H1 (cell line): ENCODE data around the gene HTD2. TPM values are rescaled to one million over a fixed set of nuclear protein-coding genes. Genes with fewer than 3 reads are reported as not detected.

Experiments used
- CTCF ChIA-PET: fragments of 300-600 bp; sonication (Branson Sonifier 250); formaldehyde crosslinking; loops from one replicate; lab custom pipeline; 2021; ENCODE audit not compliant: partially characterized antibody; lab: Charles Lee
- POLR2A ChIA-PET: fragments of 300-600 bp; sonication (Branson Sonifier 250); formaldehyde crosslinking; loops from one replicate; lab custom pipeline; 2021; ENCODE audit warnings: inconsistent platforms; ENCODE audit not compliant: partially characterized antibody; lab: Charles Lee
- DNase-seq, 2 experiments: peaks; one replicate each; pipeline versions ENCODE4 v3.0.0 to v3.0.0-alpha.2; 2010 to 2022; ENCODE audit warnings: low spot score in 2 of 2, low read depth in 1 of 2, mixed read lengths in 1 of 2
- FAIRE-seq: peaks from 2 replicates; lab custom pipeline; 2011; peaks lifted over from hg19 to GRCh38; lab: Jason Lieb, UNC
- H2AFZ ChIP-seq: 2 replicates; pipeline ENCODE4 v1.8.1; 2012; ENCODE audit warnings: low read length, inconsistent platforms
- H2AK5ac ChIP-seq: 2 replicates; pipeline ENCODE4 v1.6.1; 2013; ENCODE audit warnings: low read depth, low read length
- H2BK120ac ChIP-seq: replicated peaks from 2 replicates; pipeline ENCODE3; 2013; ENCODE audit warnings: low read depth, low read length, inconsistent platforms
- H2BK12ac ChIP-seq: 2 replicates; pipeline ENCODE4 v1.6.1; 2013; ENCODE audit warnings: low read depth, low read length
- H2BK15ac ChIP-seq: 2 replicates; pipeline ENCODE4 v1.6.1; 2013; ENCODE audit warnings: low read length
- H2BK20ac ChIP-seq: 2 replicates; pipeline ENCODE4 v1.6.1; 2013; ENCODE audit warnings: low read length
- H2BK5ac ChIP-seq: 2 replicates; pipeline ENCODE4 v1.6.1; 2013; ENCODE audit warnings: low read depth, low read length
- H3K14ac ChIP-seq: 2 replicates; pipeline ENCODE4 v1.6.1; 2013; ENCODE audit warnings: inconsistent platforms; ENCODE audit not compliant: insufficient read length
- H3K18ac ChIP-seq: 2 replicates; pipeline ENCODE4 v1.6.1; 2013; ENCODE audit warnings: low read length; ENCODE audit errors: extremely low read depth
- H3K23ac ChIP-seq: 2 replicates; pipeline ENCODE4 v1.6.1; 2013; ENCODE audit warnings: inconsistent platforms; ENCODE audit not compliant: insufficient read length
- H3K23me2 ChIP-seq: 2 replicates; pipeline ENCODE4 v1.6.1; 2013; ENCODE audit warnings: low read depth, low read length
- H3K27ac ChIP-seq: 2 replicates; pipeline ENCODE4 v1.6.1; 2011; ENCODE audit warnings: low read depth, low read length, inconsistent platforms
- H3K27me3 ChIP-seq, 4 experiments: replicated peaks in 1 of 4; 1 replicate in 1 of 4; 2 replicates in 3 of 4; pipeline versions ENCODE4 v1.6.1 to v1.8.1; 2011 to 2013; ENCODE audit warnings: low read length in 3 of 4, mild to moderate bottlenecking in 3 of 4, inconsistent platforms in 2 of 4, mixed read lengths in 2 of 4, moderate library complexity in 1 of 4; ENCODE audit not compliant: control insufficient read depth in 3 of 4, insufficient read depth in 3 of 4; ENCODE audit errors: extremely low read depth in 1 of 4
- H3K36me3 ChIP-seq, 4 experiments: 2 replicates each; pipeline versions ENCODE4 v1.6.1 to v1.8.1; 2011 to 2013; ENCODE audit warnings: mild to moderate bottlenecking in 4 of 4, low read length in 3 of 4, moderate library complexity in 2 of 4, control low read depth in 1 of 4, inconsistent platforms in 1 of 4; ENCODE audit not compliant: insufficient read depth in 4 of 4, control insufficient read depth in 2 of 4
- H3K4ac ChIP-seq: replicated peaks from 2 replicates; pipeline ENCODE3; 2013; ENCODE audit warnings: low read length, low read depth, mixed read lengths, inconsistent platforms; ENCODE audit not compliant: insufficient read length
- H3K4me1 ChIP-seq, 4 experiments: replicated peaks in 1 of 4; 1 replicate in 1 of 4; 2 replicates in 3 of 4; pipeline versions ENCODE4 v1.6.1 to v1.8.1; 2011 to 2013; ENCODE audit warnings: low read length in 3 of 4, inconsistent platforms in 2 of 4, mixed read lengths in 1 of 4; ENCODE audit not compliant: insufficient read depth in 4 of 4, control insufficient read depth in 3 of 4
- H3K4me2 ChIP-seq, 2 experiments: 2 replicates each; pipeline versions ENCODE4 v1.6.1 to v1.8.1; 2011 to 2013; ENCODE audit warnings: low read depth in 2 of 2, low read length in 2 of 2, control low read depth in 1 of 2, inconsistent platforms in 1 of 2, mild to moderate bottlenecking in 1 of 2; ENCODE audit not compliant: insufficient read depth in 1 of 2
- H3K4me3 ChIP-seq, 4 experiments: fragments of 200-600, 300-600 bp in 1 of 4; sonication (generic), shearing (Covaris generic), sonication (Bioruptor Twin) in 1 of 4; 2 replicates each; pipeline versions ENCODE4 v1.5.1 to v1.8.1; 2011 to 2016; ENCODE audit warnings: low read length in 4 of 4, low read depth in 3 of 4, control low read depth in 2 of 4, inconsistent platforms in 2 of 4, mild to moderate bottlenecking in 2 of 4, mixed read lengths in 1 of 4, moderate library complexity in 1 of 4; ENCODE audit not compliant: insufficient read depth in 2 of 4; ENCODE audit errors: extremely low read depth in 1 of 4
- H3K56ac ChIP-seq: replicated peaks from 2 replicates; pipeline ENCODE3; 2013; ENCODE audit warnings: low read depth, mild to moderate bottlenecking, mixed read lengths, low read length, inconsistent platforms; ENCODE audit not compliant: insufficient read length
- H3K79me1 ChIP-seq: 2 replicates; pipeline ENCODE4 v1.6.1; 2013; ENCODE audit warnings: low read depth, low read length, control low read depth
- H3K79me2 ChIP-seq, 2 experiments: 2 replicates each; pipeline versions ENCODE4 v1.6.1 to v1.8.1; 2012 to 2013; ENCODE audit warnings: low read length in 2 of 2, mild to moderate bottlenecking in 2 of 2, inconsistent platforms in 1 of 2; ENCODE audit not compliant: insufficient read depth in 2 of 2, control insufficient read depth in 1 of 2
- H3K9ac ChIP-seq, 4 experiments: replicated peaks in 1 of 4; 1 replicate in 1 of 4; 2 replicates in 3 of 4; pipeline versions ENCODE4 v1.6.1 to v1.8.1; 2011 to 2013; ENCODE audit warnings: low read depth in 3 of 4, low read length in 3 of 4, control low read depth in 2 of 4, mild to moderate bottlenecking in 2 of 4, moderate library complexity in 2 of 4, inconsistent platforms in 1 of 4; ENCODE audit errors: extremely low read depth in 1 of 4
- H3K9me3 ChIP-seq, 2 experiments: 2 replicates each; pipeline versions ENCODE4 v1.6.1 to v1.8.1; 2012 to 2013; ENCODE audit warnings: mild to moderate bottlenecking in 2 of 2, moderate library complexity in 2 of 2, control low read depth in 1 of 2, inconsistent platforms in 1 of 2, low read depth in 1 of 2, low read length in 1 of 2, mixed read lengths in 1 of 2; ENCODE audit not compliant: insufficient read depth in 2 of 2
- H4K20me1 ChIP-seq, 2 experiments: replicated peaks in 1 of 2; 2 replicates each; pipeline versions ENCODE3 to v1.8.1; 2011 to 2013; ENCODE audit warnings: inconsistent platforms in 2 of 2, low read length in 2 of 2, mild to moderate bottlenecking in 1 of 2; ENCODE audit not compliant: insufficient read depth in 2 of 2, control insufficient read depth in 1 of 2
- H4K5ac ChIP-seq: 2 replicates; pipeline ENCODE4 v1.6.1; 2013; ENCODE audit warnings: low read length, low read depth, mixed read lengths, inconsistent platforms; ENCODE audit not compliant: insufficient read length
- H4K8ac ChIP-seq: 2 replicates; pipeline ENCODE4 v1.8.0; 2013; ENCODE audit warnings: mild to moderate bottlenecking, moderate library complexity, low read length, inconsistent platforms; ENCODE audit not compliant: insufficient read depth; ENCODE audit errors: extremely low read depth
- H4K91ac ChIP-seq: replicated peaks from 2 replicates; pipeline ENCODE3; 2013; ENCODE audit warnings: low read length, mixed read lengths, inconsistent platforms; ENCODE audit not compliant: insufficient read length
- ASH2L ChIP-seq: fragments of 200-600, 300-600 bp; sonication (generic); IDR thresholded peaks from one replicate; pipeline ENCODE4 v1.7.1; 2017; ENCODE audit warnings: low read length
- CBX5 ChIP-seq: fragments of 300-800, 300-1000 bp; sonication (generic); IDR thresholded peaks from 2 replicates; pipeline ENCODE4 v1.7.1; 2016; ENCODE audit warnings: antibody characterized with exemption, low read length, low read depth
- FOSL1 ChIP-seq: IDR thresholded peaks from 2 replicates; pipeline ENCODE4 v1.6.1; 2011; ENCODE audit warnings: mild to moderate bottlenecking, low read depth, low read length, moderate library complexity; ENCODE audit not compliant: insufficient read depth
- GABPA ChIP-seq: IDR thresholded peaks from 2 replicates; pipeline ENCODE4 v1.6.1; 2011; ENCODE audit warnings: mild to moderate bottlenecking, low read length, moderate library complexity, borderline replicate concordance; ENCODE audit not compliant: insufficient read depth
- HDAC2 ChIP-seq, 2 experiments: fragments of 300-600 bp in 1 of 2; sonication (generic) in 1 of 2; IDR thresholded peaks; 2 replicates each; pipeline ENCODE4 v1.6.1; 2011 to 2012; ENCODE audit warnings: low read depth in 2 of 2, low read length in 2 of 2, mild to moderate bottlenecking in 2 of 2, moderate library complexity in 2 of 2, borderline replicate concordance in 1 of 2, inconsistent platforms in 1 of 2
- SUZ12 ChIP-seq: fragments of 200-600 bp; sonication (generic); IDR thresholded peaks from 2 replicates; pipeline ENCODE4 v1.6.1; 2012; ENCODE audit warnings: mild to moderate bottlenecking, inconsistent platforms, low read length, moderate library complexity, mixed read lengths
- TBP ChIP-seq: IDR thresholded peaks from 2 replicates; pipeline ENCODE4 v1.6.1; 2011; ENCODE audit warnings: low read depth, low read length, improper control_type of control experiment
- WGBS, 2 experiments: shearing (Covaris generic) in 1 of 2; methylation state at CpG; one replicate each; pipeline versions ENCODE4 v1.1.6 to v1.1.7; 2013 to 2015; ENCODE audit warnings: low lambda C conversion rate in 2 of 2, mixed read lengths in 2 of 2, inconsistent platforms in 1 of 2, low coverage in 1 of 2, missing lambda C conversion rate in 1 of 2; ENCODE audit not compliant: insufficient replicate concordance in 2 of 2, insufficient coverage in 1 of 2, insufficient read length in 1 of 2; ENCODE audit errors: extremely low coverage in 1 of 2, missing lambda C conversion rate in 1 of 2; 5-methylcytosine and 5-hydroxymethylcytosine counted together
- polyA plus RNA-seq, 7 experiments: library from polyadenylated mRNA; depleted of rRNA in 3 of 7; stranded (reverse) in 5 of 7; unstranded in 2 of 7; fragments of >200 nt in 5 of 7; fragments of 200-250 nt in 2 of 7; gene quantifications; 1 replicate in 5 of 7; 2 replicates in 1 of 7; 4 replicates in 1 of 7; pipeline versions ENCODE4 v1.2.1 to v1.2.3, GENCODE V29; 2011 to 2013; ENCODE audit warnings: missing spikeins in 2 of 7, mixed read lengths in 2 of 7
- total RNA-seq: library from RNA; stranded (reverse); fragmentation: NEBNext Ultra II Directional; extraction: Animal tissue kit (Norgen Biotek cat#: 25700); gene quantifications from 2 replicates; pipeline ENCODE4 v1.2.1, GENCODE V29; 2021
- TF ChIP-seq, protein P1 (sequence below): IDR thresholded peaks from 2 replicates; pipeline ENCODE4 v1.6.1; 2012; ENCODE audit warnings: inconsistent platforms

The HTD2 gene
- total and polyA plus RNA-seq, 2 of the 8 experiments (the other 6 are each of a cell fraction or from before 2014, with no cell fraction given) = 8.8 to 10.8 TPM

DNA sequence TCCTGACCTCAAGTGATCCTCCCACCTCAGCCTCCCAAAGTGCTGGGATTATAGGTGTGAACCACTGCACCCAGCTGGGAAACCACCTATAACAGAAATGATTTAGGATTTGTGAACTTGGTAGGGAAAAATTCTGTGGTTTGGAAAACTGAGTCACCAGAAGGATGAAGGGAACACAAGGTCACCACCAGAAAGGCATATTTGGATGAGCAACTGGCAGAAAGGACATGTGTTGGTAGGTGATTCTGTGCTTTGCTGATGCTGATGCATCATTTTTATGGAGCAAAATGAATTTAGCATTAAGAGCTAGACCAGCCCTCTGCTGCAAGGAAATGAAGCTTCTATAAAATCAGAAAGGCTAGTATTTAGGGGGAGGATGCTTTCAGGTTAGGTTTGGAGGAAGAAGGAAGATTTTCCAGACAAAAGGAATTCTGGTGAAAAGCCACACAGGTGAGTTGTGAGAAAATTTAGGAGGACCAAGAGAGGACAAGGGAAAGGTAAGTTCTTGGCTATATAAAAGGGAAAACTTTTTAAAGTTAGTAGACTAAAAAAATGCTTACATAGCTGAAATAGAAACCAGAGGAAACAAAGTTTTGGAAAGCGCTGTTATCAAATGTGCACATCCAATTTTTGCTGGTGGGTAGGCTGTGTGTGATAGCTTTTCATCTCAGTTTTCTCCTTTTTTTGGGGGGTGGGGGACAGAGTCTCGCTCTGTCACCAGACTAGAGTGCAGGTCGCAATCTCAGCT, 30.0 kb downstream of the HTD2 start:
- Histone ChIP-seq H3K4ac (no peak overlapping the region), H2BK5ac (no peak overlapping the region), H3K9ac (no peak overlapping the region), H2BK20ac (no peak overlapping the region), H3K23me2 (peaks cover 7% of the 10 kb centered on the region; the same call in 1 of the 2 replicates), H2BK15ac (no peak overlapping the region), H4K20me1 (no peaks in the 10 kb centered on the region), H4K8ac (no peak overlapping the region), H3K79me2 (no peaks in the 10 kb centered on the region), H2AFZ (no peak overlapping the region), H2AK5ac (no peak overlapping the region), H3K23ac (no peak overlapping the region), H3K56ac (no peak overlapping the region), H4K91ac (no peak overlapping the region), H3K4me3 (no peak overlapping the region)
- ChIA-PET POLR2A (interaction anchor here (1.9 kb wide), 1 partner anchor 10 kb away, joined by 6 read pairs; no protein-coding TSS in a partner anchor), CTCF (interaction anchor here (0.6 to 2.1 kb wide), 11 partner anchors 12 to 195 kb away, joined by 3 to 6 read pairs (median 4); partner anchors contain the start of gene KCTD6)
- 94% methylated on average over 2 of the region's 3 CpGs; no CpG with 5 or more reads in 1 of the 2 experiments for WGBS, 2 experiments
- no peak for FAIRE-seq
- TF ChIP-seq CBX5 (no peak), SUZ12 (no peak), GABPA (no peak), ASH2L (no peak), HDAC2 (IDR thresholded peaks at IDR 0.05; ENCODE audit: borderline replicate concordance in 1 of 2, low read depth in 2 of 2, low read length in 2 of 2) (no peak), FOSL1 (no peak), TBP (no peak)
- TF ChIP-seq, protein P1, sequence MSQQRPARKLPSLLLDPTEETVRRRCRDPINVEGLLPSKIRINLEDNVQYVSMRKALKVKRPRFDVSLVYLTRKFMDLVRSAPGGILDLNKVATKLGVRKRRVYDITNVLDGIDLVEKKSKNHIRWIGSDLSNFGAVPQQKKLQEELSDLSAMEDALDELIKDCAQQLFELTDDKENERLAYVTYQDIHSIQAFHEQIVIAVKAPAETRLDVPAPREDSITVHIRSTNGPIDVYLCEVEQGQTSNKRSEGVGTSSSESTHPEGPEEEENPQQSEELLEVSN = no peak
- TF ChIP-seq, all 59 proteins: peak for 0
- Histone ChIP-seq H3K27ac (no peak overlapping the region), H3K14ac (no peak overlapping the region), H3K36me3 (no peaks in the 10 kb centered on the region), H3K9me3 (no peaks in the 10 kb centered on the region), H3K79me1 (no peaks in the 10 kb centered on the region), H3K27me3 (peaks cover 0 to 16% (median 8%) of the 10 kb centered on the region in 4 experiments; a peak in 5 of 7 replicates), H3K18ac (no peak overlapping the region), H4K5ac (no peak overlapping the region), H2BK12ac (no peak overlapping the region), H3K4me1 (0 out of 7 replicates have a peak, but pooled peaks cover 0 to 4% (median 0%) of the 10 kb centered on the region in 4 experiments), H3K4me2 (no peak overlapping the region), H2BK120ac (no peak overlapping the region)
- no peak for DNase-seq
